Neural crest cell (in vitro differentiated cells): Measurements from ENCODE around the gene COLQ. TPM values are rescaled to one million over a fixed set of nuclear protein-coding genes. Genes with fewer than 3 reads are reported as not detected.

Source experiments
- DNase-seq: peaks from one replicate; pipeline ENCODE4 v3.0.0; 2021; ENCODE audit warnings: low read depth, mixed read lengths, low spot score
- H3K27ac Mint-ChIP-seq: one replicate; pipeline ENCODE4 v1.8.0; 2021; ENCODE audit warnings: mild to moderate bottlenecking, mixed read lengths; ENCODE audit not compliant: unreplicated experiment
- H3K27me3 Mint-ChIP-seq: 2 replicates; pipeline ENCODE4 v1.8.0; 2021; ENCODE audit warnings: low read depth, mild to moderate bottlenecking, mixed read lengths
- H3K36me3 Mint-ChIP-seq: 2 replicates; pipeline ENCODE4 v1.8.0; 2021; ENCODE audit warnings: low read depth, mild to moderate bottlenecking, mixed read lengths
- H3K4me1 Mint-ChIP-seq: 2 replicates; pipeline ENCODE4 v1.8.0; 2021; ENCODE audit warnings: mixed read lengths
- H3K4me3 Mint-ChIP-seq: one replicate; pipeline ENCODE4 v1.8.0; 2021; ENCODE audit warnings: mild to moderate bottlenecking, mixed read lengths
- H3K9me3 Mint-ChIP-seq: 2 replicates; pipeline ENCODE4 v1.8.0; 2021; ENCODE audit warnings: mixed read lengths
- total RNA-seq: library from RNA; stranded (reverse); gene quantifications from 2 replicates; pipeline ENCODE4 v1.2.1, GENCODE V29; 2021
- TF ChIP-seq, protein P1 (sequence below): fragments of 200-600 bp; sonication (generic); conservative IDR thresholded peaks from 2 replicates; pipeline ENCODE4 v1.5.0; 2021; ENCODE audit warnings: antibody characterized with exemption, mild to moderate bottlenecking

The COLQ gene
- total RNA-seq, 1 donor from 2014 or later: 3.2 TPM

DNA sequence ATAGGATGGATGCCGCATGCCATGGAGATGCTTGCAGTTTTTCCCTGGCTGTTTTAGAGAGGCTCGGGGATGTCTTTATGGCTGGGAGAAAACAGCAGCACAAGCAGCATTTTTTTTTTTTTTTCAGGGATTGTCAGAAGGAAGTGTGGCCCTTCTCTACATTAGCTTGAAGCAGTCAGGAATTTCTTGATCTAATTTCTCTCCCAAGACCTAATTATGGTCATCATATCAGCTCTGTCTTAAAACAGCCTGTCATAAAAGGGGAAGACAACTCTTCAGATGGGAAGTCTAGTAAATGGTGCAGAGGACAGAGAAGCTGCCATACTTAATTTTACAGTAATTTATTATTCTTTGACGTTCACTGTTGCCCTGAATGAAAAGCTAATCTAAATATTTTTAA is 49.6 kb downstream of the COLQ start:
- no peak for DNase-seq
- Mint-ChIP-seq H3K4me1 (peaks cover 4% of the 10 kb centered on the region), H3K27ac (no peak overlapping the region), H3K9me3 (no peaks in the 10 kb centered on the region), H3K27me3 (no peaks in the 10 kb centered on the region), H3K4me3 (no peak overlapping the region), H3K36me3 (peaks cover 2% of the 10 kb centered on the region)
- TF ChIP-seq, protein P1, sequence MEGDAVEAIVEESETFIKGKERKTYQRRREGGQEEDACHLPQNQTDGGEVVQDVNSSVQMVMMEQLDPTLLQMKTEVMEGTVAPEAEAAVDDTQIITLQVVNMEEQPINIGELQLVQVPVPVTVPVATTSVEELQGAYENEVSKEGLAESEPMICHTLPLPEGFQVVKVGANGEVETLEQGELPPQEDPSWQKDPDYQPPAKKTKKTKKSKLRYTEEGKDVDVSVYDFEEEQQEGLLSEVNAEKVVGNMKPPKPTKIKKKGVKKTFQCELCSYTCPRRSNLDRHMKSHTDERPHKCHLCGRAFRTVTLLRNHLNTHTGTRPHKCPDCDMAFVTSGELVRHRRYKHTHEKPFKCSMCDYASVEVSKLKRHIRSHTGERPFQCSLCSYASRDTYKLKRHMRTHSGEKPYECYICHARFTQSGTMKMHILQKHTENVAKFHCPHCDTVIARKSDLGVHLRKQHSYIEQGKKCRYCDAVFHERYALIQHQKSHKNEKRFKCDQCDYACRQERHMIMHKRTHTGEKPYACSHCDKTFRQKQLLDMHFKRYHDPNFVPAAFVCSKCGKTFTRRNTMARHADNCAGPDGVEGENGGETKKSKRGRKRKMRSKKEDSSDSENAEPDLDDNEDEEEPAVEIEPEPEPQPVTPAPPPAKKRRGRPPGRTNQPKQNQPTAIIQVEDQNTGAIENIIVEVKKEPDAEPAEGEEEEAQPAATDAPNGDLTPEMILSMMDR: no peak

DNA sequence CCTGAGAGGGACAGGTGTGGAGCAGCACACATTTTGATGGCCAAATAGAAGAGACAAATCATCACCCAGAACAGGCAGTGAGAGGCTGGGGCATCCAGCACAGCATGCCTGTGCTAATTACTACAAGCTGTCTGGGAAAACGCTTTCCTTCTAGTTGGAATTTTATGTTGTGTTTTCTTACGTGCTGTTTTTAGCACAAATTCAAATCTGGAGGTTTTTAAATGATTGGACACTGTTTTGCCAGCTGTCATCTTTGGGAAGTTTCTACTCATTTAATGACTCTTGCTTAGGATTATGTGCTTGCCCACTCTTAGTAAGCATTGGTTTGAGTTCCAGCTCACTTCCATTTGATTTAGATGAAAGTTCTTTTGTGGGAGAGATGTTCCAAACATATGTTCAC is 50.7 kb downstream of the COLQ start:
- no peaks in the 10 kb centered on the region for H3K9me3 Mint-ChIP-seq
- H3K36me3 Mint-ChIP-seq: peaks cover 2% of the 10 kb centered on the region
- H3K27me3 Mint-ChIP-seq: no peaks in the 10 kb centered on the region
- H3K27ac Mint-ChIP-seq: no peak overlapping the region
- TF ChIP-seq, protein P1: no peak
- DNase-seq: no peak
- H3K4me1 Mint-ChIP-seq: peaks cover 4% of the 10 kb centered on the region
- H3K4me3 Mint-ChIP-seq: no peak overlapping the region

DNA sequence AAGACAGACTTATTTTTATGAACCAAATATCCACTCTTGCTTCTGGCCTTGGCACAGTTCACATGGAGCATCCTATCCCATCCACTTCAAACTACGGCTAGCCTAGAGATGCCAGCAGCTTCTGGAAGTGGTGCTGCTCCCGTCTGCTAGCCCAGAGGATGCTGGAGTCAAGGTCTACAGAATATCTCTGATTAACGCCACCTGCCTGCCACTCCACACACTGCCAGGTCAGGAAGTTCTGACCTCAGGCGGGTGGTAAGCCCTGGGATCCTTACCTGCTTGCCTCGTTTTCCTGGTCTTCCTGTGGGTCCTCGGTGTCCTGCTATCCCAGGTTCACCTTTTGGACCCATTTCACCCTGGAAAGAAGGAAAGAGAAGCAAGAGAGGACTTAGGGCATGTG is 51.2 kb downstream of the COLQ start:
- H3K27ac Mint-ChIP-seq: no peak overlapping the region
- no peaks in the 10 kb centered on the region for H3K27me3 Mint-ChIP-seq
- H3K36me3 Mint-ChIP-seq: peaks cover 2% of the 10 kb centered on the region
- peaks cover 4% of the 10 kb centered on the region for H3K4me1 Mint-ChIP-seq
- no peaks in the 10 kb centered on the region for H3K9me3 Mint-ChIP-seq
- TF ChIP-seq, protein P1: no peak
- H3K4me3 Mint-ChIP-seq: no peak overlapping the region
- no peak for DNase-seq

DNA sequence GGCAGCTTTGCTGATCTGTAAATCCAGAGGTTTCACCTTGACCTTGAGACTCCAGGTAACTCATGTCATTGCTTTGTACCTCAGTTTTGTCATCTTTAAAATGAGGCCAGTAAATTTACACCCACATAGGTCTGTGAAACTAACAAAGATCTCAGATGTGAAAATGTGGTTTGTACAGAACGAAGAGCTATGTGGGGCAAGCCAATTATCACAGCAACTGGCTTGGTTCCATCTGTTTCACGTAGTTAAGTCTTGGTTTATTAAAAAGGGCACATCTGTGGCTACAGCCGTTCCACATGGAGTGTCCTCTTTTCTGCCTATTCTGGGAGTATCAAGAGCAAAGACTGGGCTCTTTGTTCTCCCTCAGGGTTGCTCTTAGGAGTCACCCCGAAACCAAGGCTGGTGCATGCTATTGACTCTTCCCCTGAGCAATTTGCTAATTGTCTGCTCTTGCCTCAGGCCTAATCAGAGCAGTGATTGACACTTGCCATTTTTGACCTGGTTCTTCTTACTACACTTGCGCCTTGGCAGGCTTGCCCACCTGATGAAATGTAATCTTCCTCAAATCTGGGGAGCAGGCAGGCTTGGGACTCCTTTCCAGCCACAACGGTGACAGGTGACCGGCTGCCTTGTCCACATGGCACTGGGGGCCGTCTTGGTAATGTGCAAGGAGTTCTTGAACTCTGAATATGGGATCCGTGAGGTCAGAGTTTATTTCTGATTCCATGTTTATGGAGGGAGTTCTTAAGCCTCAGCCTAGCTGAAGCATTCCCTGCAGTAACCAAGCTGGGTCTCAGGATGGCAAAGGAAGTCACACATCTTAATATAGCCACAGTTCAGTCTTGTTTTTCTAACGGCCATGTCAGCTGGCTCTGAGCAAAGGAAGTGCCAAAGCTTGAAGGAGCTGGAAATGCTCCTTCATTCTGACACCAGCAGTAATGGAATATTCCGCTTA is 54.0 kb downstream of the COLQ start:
- TF ChIP-seq, protein P1: no peak
- H3K27me3 Mint-ChIP-seq: no peaks in the 10 kb centered on the region
- H3K4me1 Mint-ChIP-seq: peaks cover 4% of the 10 kb centered on the region
- no peak for DNase-seq
- peak overlapping the region; percentile 73 for H3K27ac Mint-ChIP-seq
- H3K4me3 Mint-ChIP-seq: no peak overlapping the region
- H3K9me3 Mint-ChIP-seq: no peaks in the 10 kb centered on the region
- peaks cover 2% of the 10 kb centered on the region for H3K36me3 Mint-ChIP-seq

DNA sequence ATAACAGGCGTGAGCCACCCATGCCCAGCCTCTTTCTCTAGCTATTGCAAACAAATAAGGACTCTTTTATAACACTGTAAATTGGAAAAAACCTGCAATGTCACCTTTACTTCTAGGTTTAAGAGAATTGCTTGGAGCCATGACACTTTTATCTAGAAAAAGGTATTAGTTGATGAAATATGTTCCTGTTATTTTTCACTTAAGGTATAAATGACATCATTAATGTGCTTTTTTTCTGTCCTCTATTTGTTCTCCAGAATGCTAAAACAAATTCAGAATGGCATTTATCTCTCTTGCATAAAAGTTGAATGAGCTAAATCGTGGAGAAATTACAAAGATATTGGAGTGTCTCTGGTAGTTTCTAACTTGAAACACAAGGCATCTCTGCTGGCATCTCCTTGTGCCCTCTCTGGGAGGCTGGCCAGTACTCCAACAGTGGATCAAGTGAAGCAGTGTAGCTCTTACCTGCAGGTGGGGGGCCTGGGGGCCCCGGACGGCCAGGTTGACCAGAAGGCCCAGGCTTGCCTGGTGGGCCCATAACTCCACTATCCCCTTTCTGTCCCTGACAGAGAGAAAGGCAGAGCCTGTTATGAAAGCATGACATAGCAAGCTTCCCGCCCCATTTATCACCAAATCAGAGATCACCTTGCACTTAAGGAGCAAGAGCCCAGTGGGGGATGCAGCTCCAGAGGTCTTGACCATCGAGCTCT is 55.5 kb downstream of the COLQ start:
- H3K4me3 Mint-ChIP-seq: no peak overlapping the region
- TF ChIP-seq, protein P1: no peak
- no peaks in the 10 kb centered on the region for H3K9me3 Mint-ChIP-seq
- H3K27ac Mint-ChIP-seq: no peak overlapping the region
- peaks cover 4% of the 10 kb centered on the region for H3K4me1 Mint-ChIP-seq
- DNase-seq: no peak
- H3K36me3 Mint-ChIP-seq: peaks cover 2% of the 10 kb centered on the region
- H3K27me3 Mint-ChIP-seq: no peaks in the 10 kb centered on the region
